B cell (primary cell): ENCODE results near the gene ZNF618. TPM values are rescaled to one million over a fixed set of nuclear protein-coding genes. Genes with fewer than 3 reads are reported as not detected.

Experiments used
- ATAC-seq: fragments of 200-7000 bp; cut with Tn5 transposase; one replicate; pipeline ENCODE4 v1.10.0; 2021; ENCODE audit warnings: low read depth, mild to moderate bottlenecking, moderate number of reproducible peaks, moderate library complexity
- CTCF ChIA-PET: fragments of 350-600 bp; sonication (Branson Sonifier 250); formaldehyde crosslinking; loops from one replicate; lab custom pipeline; 2021; ENCODE audit warnings: antibody characterized with exemption, inconsistent platforms; lab: Charles Lee
- POLR2A ChIA-PET: fragments of 350-600 bp; sonication (Branson Sonifier 250); formaldehyde crosslinking; loops from one replicate; lab custom pipeline; 2021; ENCODE audit warnings: antibody characterized with exemption; lab: Charles Lee
- DNase-seq: peaks from one replicate; pipeline ENCODE4 v3.0.0; 2013
- H2AFZ ChIP-seq: 2 replicates; pipeline ENCODE4 v1.6.1; 2012; ENCODE audit warnings: mild to moderate bottlenecking, low read depth, low read length; ENCODE audit not compliant: insufficient read depth, poor library complexity, severe bottlenecking
- H3K27ac ChIP-seq, 2 donors: 1 replicate in 1 of 2; 2 replicates in 1 of 2; pipeline ENCODE4 v1.5.1; 2012 to 2013; ENCODE audit warnings: low read length in 2 of 2, mild to moderate bottlenecking in 2 of 2, moderate library complexity in 1 of 2
- H3K27me3 ChIP-seq, 4 experiments: fragments of 200-600 bp in 1 of 4; sonication (generic) in 1 of 4; replicated peaks in 1 of 4; 1 replicate in 2 of 4; 2 replicates in 2 of 4; pipeline versions ENCODE4 v1.6.1 to v1.7.0; 2013 to 2016; ENCODE audit warnings: low read length in 3 of 4, mild to moderate bottlenecking in 2 of 4, mixed read lengths in 1 of 4, moderate library complexity in 1 of 4; ENCODE audit not compliant: insufficient read depth in 4 of 4, control insufficient read depth in 3 of 4; ENCODE audit errors: control extremely low read depth in 1 of 4
- H3K36me3 ChIP-seq, 2 experiments: replicated peaks in 1 of 2; 1 replicate in 1 of 2; 2 replicates in 1 of 2; pipeline versions ENCODE4 v1.6.1 to v1.7.1; 2013; ENCODE audit warnings: low read length in 1 of 2; ENCODE audit not compliant: insufficient read depth in 2 of 2, control insufficient read depth in 1 of 2; ENCODE audit errors: control extremely low read depth in 1 of 2, extremely low read depth in 1 of 2
- H3K4me1 ChIP-seq, 2 donors: fragments of 200-600 bp in 1 of 2; sonication (generic) in 1 of 2; 1 replicate in 1 of 2; 2 replicates in 1 of 2; pipeline versions ENCODE4 v1.5.1 to v1.6.1; 2013 to 2017; ENCODE audit warnings: low read length in 2 of 2; ENCODE audit not compliant: control insufficient read depth in 2 of 2, insufficient read depth in 2 of 2
- H3K4me2 ChIP-seq: replicated peaks from 2 replicates; pipeline ENCODE3; 2012; ENCODE audit warnings: mild to moderate bottlenecking, low read depth, low read length; ENCODE audit not compliant: poor library complexity, severe bottlenecking
- H3K4me3 ChIP-seq, 5 experiments: fragments of 200-600 bp in 1 of 5; sonication (generic) in 1 of 5; 1 replicate in 3 of 5; 2 replicates in 2 of 5; pipeline versions ENCODE4 v1.5.1 to v1.7.0; 2011 to 2016; ENCODE audit warnings: low read length in 4 of 5, mild to moderate bottlenecking in 4 of 5, low read depth in 2 of 5, control low read depth in 1 of 5, moderate library complexity in 1 of 5; ENCODE audit not compliant: insufficient read depth in 1 of 5; ENCODE audit errors: control extremely low read depth in 1 of 5, extremely low read depth in 1 of 5
- H3K79me2 ChIP-seq: fragments of 200-600 bp; sonication (generic); one replicate; pipeline ENCODE4 v1.6.0; 2016; ENCODE audit warnings: low read length; ENCODE audit not compliant: control insufficient read depth, insufficient read depth
- H3K9ac ChIP-seq: fragments of 200-600 bp; sonication (generic); 2 replicates; pipeline ENCODE4 v1.6.1; 2017; ENCODE audit warnings: mild to moderate bottlenecking, low read length, moderate library complexity
- H3K9me3 ChIP-seq, 3 donors: one replicate each; pipeline versions ENCODE4 v1.6.1 to v1.7.1; 2013; ENCODE audit warnings: low read length in 2 of 3; ENCODE audit not compliant: control insufficient read depth in 2 of 3, insufficient read depth in 1 of 3; ENCODE audit errors: control extremely low read depth in 1 of 3
- H4K20me1 ChIP-seq: 2 replicates; pipeline ENCODE4 v1.6.0; 2012; ENCODE audit warnings: mild to moderate bottlenecking, low read length; ENCODE audit not compliant: insufficient read depth, control insufficient read depth, poor library complexity, severe bottlenecking
- H3K27ac Mint-ChIP-seq: one replicate; pipeline ENCODE4 v1.8.0; 2021; ENCODE audit warnings: mixed read lengths
- H3K27me3 Mint-ChIP-seq: one replicate; pipeline ENCODE4 v1.8.0; 2021; ENCODE audit warnings: mixed read lengths
- H3K4me1 Mint-ChIP-seq: one replicate; pipeline ENCODE4 v1.8.0; 2021; ENCODE audit warnings: mixed read lengths
- H3K4me3 Mint-ChIP-seq: one replicate; pipeline ENCODE4 v1.8.0; 2021; ENCODE audit warnings: mixed read lengths
- H3K9me3 Mint-ChIP-seq: one replicate; pipeline ENCODE4 v1.8.0; 2022; ENCODE audit warnings: mixed read lengths; ENCODE audit not compliant: insufficient read depth
- EZH2 ChIP-seq: IDR thresholded peaks from 2 replicates; pipeline ENCODE4 v1.6.1; 2012; ENCODE audit warnings: borderline replicate concordance, low read depth, mild to moderate bottlenecking, moderate library complexity, low read length; ENCODE audit not compliant: insufficient read depth, poor library complexity, severe bottlenecking
- WGBS: methylation state at CpG from one replicate; pipeline ENCODE4 v1.1.5; 2013; ENCODE audit warnings: missing lambda C conversion rate; ENCODE audit not compliant: insufficient coverage; 5-methylcytosine and 5-hydroxymethylcytosine counted together
- intact Hi-C: fragments of 100-400 bp; cut with micrococcal nuclease; formaldehyde crosslinking; loops from one replicate; pipeline ENCODE4 v1.10.0; 2022
- polyA plus RNA-seq: library from polyadenylated mRNA; depleted of rRNA; stranded (reverse); fragments of >200 nt; gene quantifications from 2 replicates; pipeline ENCODE4 v1.2.3, GENCODE V29; 2012
- total RNA-seq, 2 donors: library from RNA; stranded (reverse); fragments of 120-200 nt in 1 of 2; gene quantifications; 1 replicate in 1 of 2; 2 replicates in 1 of 2; pipeline versions ENCODE4 v1.2.3 to v1.2.4, GENCODE V29; 2013 to 2022
- TF ChIP-seq, protein P1 (sequence below): fragments of 200-600 bp; IDR thresholded peaks from one replicate; pipeline ENCODE4 v1.8.0; 2022; ENCODE audit warnings: antibody characterized with exemption, mild to moderate bottlenecking

Gene ZNF618
- total and polyA plus RNA-seq, 2 donors (not counting 1 experiment from before 2014, with no cell fraction given) = 1.4 to 2.5 TPM

- ATAC-seq (no peak), DNase-seq (no peak)
- H3K4me1 ChIP-seq = no peaks in the 10 kb centered on the region
- no peak overlapping the region for H3K4me2 ChIP-seq
- peaks cover 0 to 8% (median 0%) of the 10 kb centered on the region in 3 donors for H3K9me3 ChIP-seq
- intact Hi-C loops = no loop called here
- H3K27me3 ChIP-seq = no peaks in the 10 kb centered on the region
- ChIA-PET POLR2A (no interaction called here), CTCF (no interaction called here)
- H3K79me2 ChIP-seq = no peaks in the 10 kb centered on the region
- Mint-ChIP-seq H3K27ac (no peak overlapping the region), H3K9me3 (no peaks in the 10 kb centered on the region), H3K4me1 (no peaks in the 10 kb centered on the region), H3K27me3 (peaks cover 4% of the 10 kb centered on the region), H3K4me3 (no peak overlapping the region)
- H3K9ac ChIP-seq = no peak overlapping the region
- H3K27ac ChIP-seq = no peak overlapping the region
- H3K36me3 ChIP-seq = no peaks in the 10 kb centered on the region
- TF ChIP-seq, protein P1, sequence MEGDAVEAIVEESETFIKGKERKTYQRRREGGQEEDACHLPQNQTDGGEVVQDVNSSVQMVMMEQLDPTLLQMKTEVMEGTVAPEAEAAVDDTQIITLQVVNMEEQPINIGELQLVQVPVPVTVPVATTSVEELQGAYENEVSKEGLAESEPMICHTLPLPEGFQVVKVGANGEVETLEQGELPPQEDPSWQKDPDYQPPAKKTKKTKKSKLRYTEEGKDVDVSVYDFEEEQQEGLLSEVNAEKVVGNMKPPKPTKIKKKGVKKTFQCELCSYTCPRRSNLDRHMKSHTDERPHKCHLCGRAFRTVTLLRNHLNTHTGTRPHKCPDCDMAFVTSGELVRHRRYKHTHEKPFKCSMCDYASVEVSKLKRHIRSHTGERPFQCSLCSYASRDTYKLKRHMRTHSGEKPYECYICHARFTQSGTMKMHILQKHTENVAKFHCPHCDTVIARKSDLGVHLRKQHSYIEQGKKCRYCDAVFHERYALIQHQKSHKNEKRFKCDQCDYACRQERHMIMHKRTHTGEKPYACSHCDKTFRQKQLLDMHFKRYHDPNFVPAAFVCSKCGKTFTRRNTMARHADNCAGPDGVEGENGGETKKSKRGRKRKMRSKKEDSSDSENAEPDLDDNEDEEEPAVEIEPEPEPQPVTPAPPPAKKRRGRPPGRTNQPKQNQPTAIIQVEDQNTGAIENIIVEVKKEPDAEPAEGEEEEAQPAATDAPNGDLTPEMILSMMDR = no peak
- TF ChIP-seq EZH2 = no peak
- H2AFZ ChIP-seq = no peak overlapping the region
- WGBS = 100% methylated on average over 1 of the region's 4 CpGs
- H4K20me1 ChIP-seq = no peaks in the 10 kb centered on the region
- no peak overlapping the region for H3K4me3 ChIP-seq
These were observed 170.2 kb downstream of the ZNF618 start for GRCh38 chr9:114046237-114046755.

- Histone ChIP-seq H3K79me2 (no peaks in the 10 kb centered on the region), H4K20me1 (no peaks in the 10 kb centered on the region), H3K9ac (no peak overlapping the region), H3K4me3 (no peak overlapping the region), H3K4me2 (no peak overlapping the region), H3K27ac (no peak overlapping the region), H3K36me3 (no peaks in the 10 kb centered on the region), H3K9me3 (peaks cover 0 to 8% (median 0%) of the 10 kb centered on the region in 3 donors), H2AFZ (no peak overlapping the region), H3K27me3 (no peaks in the 10 kb centered on the region), H3K4me1 (no peaks in the 10 kb centered on the region)
- intact Hi-C loops = no loop called here
- no peaks in the 10 kb centered on the region for H3K9me3 Mint-ChIP-seq
- H3K27ac Mint-ChIP-seq = no peak overlapping the region
- H3K27me3 Mint-ChIP-seq = peaks cover 4% of the 10 kb centered on the region
- H3K4me3 Mint-ChIP-seq = no peak overlapping the region
- no peak for DNase-seq
- TF ChIP-seq EZH2 = no peak
- TF ChIP-seq, protein P1 = no peak
- no peak for ATAC-seq
- CTCF ChIA-PET = no interaction called here
- no CpG with 5 or more reads among the region's 1 CpG for WGBS
- no peaks in the 10 kb centered on the region for H3K4me1 Mint-ChIP-seq
- POLR2A ChIA-PET = no interaction called here
These were observed 170.8 kb downstream of the ZNF618 start for GRCh38 chr9:114046875-114047274.
